Subcutaneous abdominal adipose tissue (tissue), 5 donors: Measurements from ENCODE around the gene MTCH2.

Source experiments
- H3K27ac ChIP-seq: one replicate; pipeline ENCODE4 v1.7.0; 2013; ENCODE audit warnings: low read depth, mild to moderate bottlenecking, inconsistent platforms, low read length, moderate library complexity
- H3K27me3 ChIP-seq, 5 donors: one replicate each; pipeline ENCODE4 v1.7.0; 2013; ENCODE audit warnings: low read length in 5 of 5, inconsistent platforms in 1 of 5; ENCODE audit not compliant: control insufficient read depth in 5 of 5, insufficient read depth in 4 of 5
- H3K36me3 ChIP-seq, 5 donors: one replicate each; pipeline ENCODE4 v1.7.0; 2013; ENCODE audit warnings: low read length in 5 of 5; ENCODE audit not compliant: control insufficient read depth in 5 of 5, insufficient read depth in 5 of 5
- H3K4me1 ChIP-seq, 5 donors: one replicate each; pipeline ENCODE4 v1.7.0; 2013; ENCODE audit warnings: low read length in 5 of 5, mild to moderate bottlenecking in 3 of 5, moderate library complexity in 1 of 5; ENCODE audit not compliant: control insufficient read depth in 5 of 5, insufficient read depth in 5 of 5
- H3K4me3 ChIP-seq, 5 donors: one replicate each; pipeline ENCODE4 v1.7.0; 2013; ENCODE audit warnings: low read length in 5 of 5, low read depth in 1 of 5
- H3K9ac ChIP-seq, 5 donors: one replicate each; pipeline ENCODE4 v1.7.0; 2013; ENCODE audit warnings: low read length in 5 of 5, mild to moderate bottlenecking in 4 of 5, moderate library complexity in 3 of 5
- H3K9me3 ChIP-seq, 5 donors: one replicate each; pipeline ENCODE4 v1.7.0; 2013; ENCODE audit warnings: low read length in 5 of 5; ENCODE audit not compliant: control insufficient read depth in 5 of 5
- donor health status: healthy.
- donor health status: healthy.
- donor health status: healthy.
- donor health status: healthy.
- donor health status: healthy.

Gene MTCH2

GRCh38 chr11:47593934-47594855 is 48.2 kb downstream of the MTCH2 start, which contains the start of gene C1QTNF4:
C1QTNF4 (minus strand) TSS chr11:47594411; CDS start chr11:47590810, 3,601 bp downstream.
- Histone ChIP-seq H3K4me1 (peaks cover 0 to 20% (median 9%) of the 10 kb centered on the region in 5 donors), H3K36me3 (no peaks in the 10 kb centered on the region), H3K27ac (no peak within 1 kb of the TSS), H3K9me3 (peaks cover 0 to 4% (median 0%) of the 10 kb centered on the region in 5 donors), H3K4me3 (peak within 1 kb of the TSS in 2 of 5 donors; percentile 7 to 44), H3K9ac (no peak within 1 kb of the TSS), H3K27me3 (peaks cover 14 to 42% (median 30%) of the 10 kb centered on the region in 5 donors)

- H3K27ac ChIP-seq = no peak overlapping the region
- peaks cover 14 to 43% (median 30%) of the 10 kb centered on the region in 5 donors for H3K27me3 ChIP-seq
- peaks cover 0 to 23% (median 12%) of the 10 kb centered on the region in 5 donors for H3K4me1 ChIP-seq
- peak overlapping the region in 1 of 5 donors; percentile 7 for H3K4me3 ChIP-seq
- H3K9me3 ChIP-seq = peaks cover 0 to 4% (median 0%) of the 10 kb centered on the region in 5 donors
- H3K9ac ChIP-seq = no peak overlapping the region
- H3K36me3 ChIP-seq = no peaks in the 10 kb centered on the region
Observed at GRCh38 chr11:47593492-47593933, 48.8 kb downstream of the MTCH2 start.

DNA sequence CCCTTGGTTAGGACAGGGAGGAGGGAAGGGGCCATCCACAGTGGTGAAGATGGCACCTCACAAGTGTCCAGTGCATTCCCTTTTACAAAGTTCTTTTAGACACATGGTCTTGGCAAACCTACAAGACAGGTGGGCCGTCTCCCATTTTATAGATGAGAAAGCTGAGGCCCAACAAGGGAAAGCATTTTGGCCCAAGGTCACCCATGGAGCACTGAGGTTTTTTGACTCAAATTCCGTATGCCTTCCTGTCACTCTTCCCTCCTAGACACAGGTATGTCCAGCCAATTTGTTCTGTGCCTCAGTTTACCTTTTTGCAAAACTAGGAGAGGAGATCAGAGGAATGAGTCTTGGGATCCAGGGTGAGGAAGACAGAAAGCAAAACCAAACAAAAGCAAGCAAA is 49.4 kb downstream of the MTCH2 start:
- Histone ChIP-seq H3K27me3 (peaks cover 14 to 43% (median 30%) of the 10 kb centered on the region in 5 donors), H3K9ac (no peak overlapping the region), H3K36me3 (no peaks in the 10 kb centered on the region), H3K4me1 (peaks cover 0 to 28% (median 12%) of the 10 kb centered on the region in 5 donors), H3K9me3 (peaks cover 0 to 4% (median 0%) of the 10 kb centered on the region in 5 donors), H3K27ac (no peak overlapping the region), H3K4me3 (no peak overlapping the region)

GRCh38 chr11:47592251-47592650 is 50.1 kb downstream of the MTCH2 start:
- no peaks in the 10 kb centered on the region for H3K36me3 ChIP-seq
- H3K4me1 ChIP-seq = peaks cover 0 to 35% (median 18%) of the 10 kb centered on the region in 5 donors
- no peak overlapping the region for H3K27ac ChIP-seq
- peaks cover 14 to 43% (median 30%) of the 10 kb centered on the region in 5 donors for H3K27me3 ChIP-seq
- H3K9ac ChIP-seq = peak overlapping the region in 1 of 5 donors; percentile 12
- no peak overlapping the region for H3K4me3 ChIP-seq
- H3K9me3 ChIP-seq = peaks cover 0 to 4% (median 0%) of the 10 kb centered on the region in 5 donors

DNA sequence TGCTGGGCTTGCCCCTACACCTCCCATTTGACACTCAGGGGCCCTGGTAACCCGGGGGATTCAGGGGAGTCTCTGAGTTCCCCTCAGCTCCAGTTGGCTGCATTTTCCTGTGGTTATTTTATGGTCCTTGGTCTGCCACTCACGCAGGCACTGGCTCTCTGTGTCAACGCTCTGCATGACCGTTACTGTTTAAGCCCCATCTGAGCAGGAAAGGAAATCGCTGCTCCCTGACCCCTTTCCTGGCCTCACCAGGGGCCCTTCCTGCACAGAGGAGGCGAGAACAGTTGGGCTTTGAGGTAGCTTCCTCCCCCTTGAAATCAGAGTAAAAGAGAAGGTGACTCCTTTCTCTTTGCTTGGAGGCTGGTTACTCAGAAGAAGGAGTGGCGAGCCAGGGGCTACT is 50.6 kb downstream of the MTCH2 start:
- Histone ChIP-seq H3K9me3 (peaks cover 0 to 4% (median 0%) of the 10 kb centered on the region in 5 donors), H3K4me3 (no peak overlapping the region), H3K9ac (no peak overlapping the region), H3K36me3 (no peaks in the 10 kb centered on the region), H3K27me3 (peaks cover 14 to 43% (median 30%) of the 10 kb centered on the region in 5 donors), H3K4me1 (peaks cover 0 to 39% (median 22%) of the 10 kb centered on the region in 5 donors), H3K27ac (no peak overlapping the region)

DNA sequence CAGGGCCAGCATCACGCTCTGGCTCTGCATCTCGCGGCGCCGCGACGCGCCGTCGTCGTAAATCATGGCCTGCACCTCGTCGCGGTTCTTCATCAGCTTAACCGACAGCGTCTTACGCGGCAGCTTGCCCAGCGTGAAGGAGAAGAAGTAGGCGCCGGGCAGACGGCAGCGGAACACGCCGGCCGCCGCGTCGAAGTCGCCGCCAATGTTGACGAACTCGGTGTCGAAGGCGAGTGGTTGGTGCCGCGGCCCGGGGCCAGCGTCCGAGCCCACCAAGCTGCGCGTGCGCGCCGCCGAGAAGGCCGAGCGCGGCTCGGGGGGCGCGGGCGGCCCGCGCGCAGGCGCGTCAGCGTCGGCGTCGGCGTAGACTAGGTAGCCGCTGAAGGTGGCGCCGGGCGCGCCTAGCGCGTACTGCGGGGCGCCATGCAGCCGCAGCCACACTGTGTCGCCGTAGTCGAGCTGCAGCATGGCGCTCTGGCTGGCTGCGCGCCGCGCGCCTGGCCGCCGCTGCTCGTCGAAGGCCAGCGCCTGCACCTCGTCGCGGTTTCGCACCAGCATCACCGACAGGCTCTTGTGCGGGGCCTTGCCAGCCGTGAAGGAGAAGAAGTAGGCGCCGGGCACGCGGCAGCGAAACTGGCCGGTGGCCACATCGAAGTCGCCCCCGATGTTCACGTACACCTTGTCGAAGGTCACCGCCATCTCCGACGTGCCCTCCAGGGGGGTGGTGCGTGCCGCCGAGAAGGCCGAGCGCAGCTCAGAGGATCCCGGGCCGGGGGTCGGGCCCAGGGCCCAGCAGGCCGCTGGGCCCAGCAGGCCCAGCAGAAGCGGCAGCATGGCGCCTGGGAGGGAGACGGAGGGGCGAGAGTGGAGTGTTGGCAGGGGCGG is 52.1 kb downstream of the MTCH2 start:
- Histone ChIP-seq H3K36me3 (peaks cover 0 to 5% (median 0%) of the 10 kb centered on the region in 5 donors), H3K27me3 (peaks cover 14 to 40% (median 30%) of the 10 kb centered on the region in 5 donors), H3K4me1 (peaks cover 0 to 48% (median 27%) of the 10 kb centered on the region in 5 donors), H3K4me3 (peak overlapping the region in 1 of 5 donors; percentile 4), H3K27ac (no peak overlapping the region), H3K9me3 (peaks cover 0 to 4% (median 0%) of the 10 kb centered on the region in 5 donors), H3K9ac (no peak overlapping the region)

DNA sequence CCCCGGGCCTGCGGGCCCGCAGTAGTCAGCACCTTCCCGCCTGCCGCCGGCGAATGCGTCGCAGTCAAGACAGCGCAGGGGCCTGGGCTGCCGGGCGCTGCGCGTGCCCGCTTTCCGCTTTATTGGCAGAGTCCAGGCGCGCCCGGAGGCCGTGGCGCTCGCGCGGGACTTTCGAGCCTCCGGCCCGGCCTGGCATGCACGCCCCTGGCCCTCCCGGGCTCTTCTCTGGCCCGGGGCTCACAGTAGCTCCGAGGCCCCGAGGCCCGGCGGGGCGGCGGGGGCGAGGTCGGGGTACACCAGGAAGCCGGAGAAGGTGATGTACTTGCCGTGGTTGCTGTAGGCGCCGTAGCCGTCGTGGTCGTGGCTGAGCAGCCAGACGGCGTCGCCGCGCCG is 52.8 kb downstream of the MTCH2 start:
- peaks cover 0 to 4% (median 0%) of the 10 kb centered on the region in 5 donors for H3K9me3 ChIP-seq
- no peak overlapping the region for H3K4me3 ChIP-seq
- peaks cover 0 to 48% (median 27%) of the 10 kb centered on the region in 5 donors for H3K4me1 ChIP-seq
- H3K27ac ChIP-seq = no peak overlapping the region
- peaks cover 13 to 38% (median 24%) of the 10 kb centered on the region in 5 donors for H3K27me3 ChIP-seq
- H3K36me3 ChIP-seq = peaks cover 0 to 11% (median 5%) of the 10 kb centered on the region in 5 donors
- no peak overlapping the region for H3K9ac ChIP-seq

DNA sequence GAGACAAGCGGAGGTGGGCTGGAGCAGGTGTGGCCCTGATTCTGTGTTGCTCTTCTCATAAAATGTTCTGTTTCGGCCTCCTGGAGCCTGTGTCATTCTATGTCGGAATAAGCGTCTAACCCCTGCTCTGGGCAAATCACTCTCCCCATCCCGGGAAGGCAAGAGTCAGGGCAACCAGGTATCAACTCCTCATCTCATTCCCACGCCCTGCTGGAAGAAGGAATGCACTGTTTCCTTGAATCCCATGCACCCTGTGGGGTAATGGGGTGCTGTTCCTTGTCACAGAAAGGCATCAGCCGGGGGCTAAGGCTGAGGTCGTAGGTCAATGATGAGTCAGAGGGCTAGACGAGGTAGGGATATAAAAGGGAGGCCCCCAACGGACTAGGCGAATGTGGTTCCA is 53.2 kb downstream of the MTCH2 start:
- peaks cover 10 to 33% (median 20%) of the 10 kb centered on the region in 5 donors for H3K27me3 ChIP-seq
- H3K4me3 ChIP-seq = no peak overlapping the region
- H3K9me3 ChIP-seq = peaks cover 0 to 4% (median 0%) of the 10 kb centered on the region in 5 donors
- H3K4me1 ChIP-seq = peaks cover 0 to 44% (median 27%) of the 10 kb centered on the region in 5 donors
- peaks cover 0 to 16% (median 10%) of the 10 kb centered on the region in 5 donors for H3K36me3 ChIP-seq
- no peak overlapping the region for H3K27ac ChIP-seq
- no peak overlapping the region for H3K9ac ChIP-seq

DNA sequence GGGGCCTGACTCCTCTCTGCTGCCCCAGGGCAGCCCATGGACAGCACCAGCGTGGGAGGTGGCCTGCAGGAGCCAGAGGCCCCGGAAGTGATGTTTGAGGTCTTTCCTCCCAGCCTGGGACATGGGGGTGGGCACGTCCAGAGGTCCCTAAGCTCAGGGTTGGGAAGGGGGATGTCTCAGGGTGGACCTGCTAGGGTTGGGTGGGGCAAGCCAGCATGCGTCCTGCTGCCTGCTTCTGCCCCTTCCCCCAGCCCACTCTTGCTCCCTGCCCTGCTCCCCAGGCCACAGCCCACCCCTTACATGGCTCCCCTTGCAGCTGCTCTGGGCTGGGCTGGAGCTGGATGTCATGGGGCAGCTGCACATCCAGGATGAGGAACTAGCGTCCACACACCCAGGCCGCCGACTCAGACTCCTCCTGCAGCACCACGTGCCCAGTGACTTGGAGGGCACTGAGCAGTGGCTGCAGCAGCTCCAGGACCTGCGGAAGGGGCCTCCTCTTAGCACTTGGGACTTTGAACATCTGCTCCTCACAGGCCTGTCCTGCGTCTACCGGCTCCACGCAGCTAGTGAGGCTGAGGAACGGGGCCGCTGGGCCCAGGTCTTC is 54.5 kb downstream of the MTCH2 start:
- Histone ChIP-seq H3K27ac (no peak overlapping the region), H3K9ac (no peak overlapping the region)

More for the DNA sequence above, 54.5 kb downstream of the MTCH2 start:
- H3K4me3 ChIP-seq = peak overlapping the region in 3 of 5 donors; percentile 18 to 47 (median 24)
- H3K9me3 ChIP-seq = peaks cover 0 to 4% (median 0%) of the 10 kb centered on the region in 5 donors
- H3K4me1 ChIP-seq = peaks cover 0 to 34% (median 18%) of the 10 kb centered on the region in 5 donors
- peaks cover 0 to 20% (median 7%) of the 10 kb centered on the region in 5 donors for H3K27me3 ChIP-seq
- peaks cover 0 to 29% (median 23%) of the 10 kb centered on the region in 5 donors for H3K36me3 ChIP-seq
